HG03064 (cell line): ENCODE measurements around the gene LILRA2.
"Not testable (repeated sequence)": the region's sequence is repeated elsewhere in the genome, so short reads cannot be mapped to it uniquely, and the experiment has no call there.

Experiments
- ATAC-seq: cut with Tn5 transposase; IDR thresholded peaks from one replicate; pipeline ENCODE4 v1.9.1; 2021; ENCODE audit warnings: low read depth; ENCODE audit not compliant: unreplicated experiment

LILRA2 gene

DNA sequence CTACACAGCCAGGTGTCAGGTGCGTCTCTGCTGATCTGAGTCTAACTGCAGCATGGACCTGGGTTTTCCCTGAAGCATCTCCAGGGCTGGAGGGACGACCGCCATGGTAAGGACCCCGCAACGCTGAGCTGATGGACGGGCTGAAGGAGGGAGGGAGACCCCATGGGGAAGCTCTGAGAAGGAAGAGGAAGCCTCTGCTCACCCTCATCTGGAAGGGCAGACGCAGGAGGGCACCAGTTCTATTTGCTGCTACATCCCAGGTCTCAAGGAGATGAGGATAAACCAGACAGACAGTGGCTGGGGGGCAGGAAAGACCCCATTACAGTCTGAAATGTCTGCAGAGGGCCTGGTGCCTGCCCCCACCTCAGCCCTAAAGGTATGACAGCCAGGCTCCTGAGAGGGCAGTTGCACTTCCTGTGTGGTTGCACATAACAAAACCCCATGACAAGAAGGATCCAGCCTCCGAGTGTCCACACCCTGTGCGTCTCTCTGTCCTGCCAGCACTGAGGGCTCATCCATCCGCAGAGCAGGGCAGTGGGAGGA lies at the start of gene LILRA2:
TSS of gene LILRA2 (plus strand) at position 461 of the 543 bp plus-strand sequence. CDS start 89 bp downstream, outside the sequence.
- no peak for ATAC-seq

DNA sequence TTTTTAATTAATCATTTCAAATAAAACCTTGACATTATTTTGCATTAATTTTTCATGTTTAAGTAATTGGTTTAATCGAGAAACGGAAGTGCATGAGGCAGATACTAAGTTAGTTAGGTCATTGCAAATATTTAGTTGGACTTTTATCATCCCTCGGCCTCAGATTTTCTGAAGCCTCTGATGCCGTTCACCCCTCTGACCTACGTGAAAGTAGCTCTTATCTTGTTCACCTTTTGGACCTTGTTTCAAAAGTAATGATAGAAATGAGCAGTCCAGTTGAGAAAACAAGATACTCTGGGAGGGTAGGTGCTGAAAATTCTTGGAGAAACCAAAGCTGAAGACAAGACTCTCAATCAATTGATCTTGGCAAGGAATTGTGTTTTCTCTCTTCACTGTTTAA lies 48.0 kb upstream of the LILRA2 start:
- no peak for ATAC-seq

DNA sequence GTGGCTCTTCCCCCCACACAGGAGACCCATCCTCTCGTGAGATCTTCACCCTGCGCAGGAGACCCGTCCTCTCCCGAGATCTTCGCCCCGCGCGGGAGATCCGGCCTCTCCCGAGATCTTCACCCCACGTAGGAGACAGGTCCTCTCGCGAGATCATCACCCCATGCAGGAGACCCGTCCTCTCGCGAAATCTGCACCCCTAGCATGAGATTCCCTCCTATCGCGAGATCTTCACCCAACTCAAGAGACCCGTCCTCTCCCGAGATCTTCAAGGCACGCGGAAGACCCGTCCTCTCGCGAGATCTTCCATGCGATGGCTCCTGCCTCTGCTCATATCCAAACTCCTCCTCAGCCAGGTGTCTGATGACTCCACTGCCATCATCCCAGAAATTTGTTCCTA lies 46.6 kb upstream of the LILRA2 start:
- ATAC-seq, result no peak

DNA sequence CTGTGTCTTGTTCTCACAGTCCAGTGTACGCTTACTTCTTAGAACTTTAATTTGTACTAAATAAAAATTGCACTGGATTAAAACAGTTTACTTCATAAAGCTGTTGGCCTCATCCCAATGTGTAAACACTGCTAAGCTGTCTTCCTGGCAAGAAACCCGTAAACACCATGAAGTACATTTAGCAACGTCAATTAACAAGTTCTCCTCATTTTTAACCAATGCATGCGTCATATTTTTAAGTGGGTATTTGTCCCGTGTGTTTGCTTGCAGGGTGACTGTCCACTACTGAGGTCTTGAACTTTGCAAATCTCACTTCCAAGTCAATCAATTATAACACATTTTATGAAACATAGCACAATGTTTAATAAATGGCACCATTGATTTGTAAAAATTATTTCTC lies 42.7 kb upstream of the LILRA2 start:
- ATAC-seq, result no peak

DNA sequence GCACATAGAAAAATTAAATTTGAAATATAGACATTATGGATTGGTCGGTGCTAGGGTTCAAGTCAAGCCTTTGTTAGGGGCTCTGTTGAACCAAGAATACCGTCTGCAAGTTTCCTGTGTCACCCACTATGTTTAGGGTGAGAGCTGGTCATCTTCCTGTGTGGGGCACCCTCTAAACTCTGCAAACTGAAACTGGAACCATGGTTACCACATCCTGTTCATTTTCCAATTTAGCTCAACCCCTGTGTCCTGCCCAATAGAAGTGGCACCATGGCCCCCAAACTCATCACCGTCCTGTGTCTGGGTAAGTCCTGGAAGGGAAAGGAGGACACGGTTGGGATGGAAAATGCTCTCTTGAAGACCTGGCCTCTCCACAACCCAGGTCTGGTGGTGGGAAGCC lies 41.1 kb upstream of the LILRA2 start:
- ATAC-seq, result no peak

DNA sequence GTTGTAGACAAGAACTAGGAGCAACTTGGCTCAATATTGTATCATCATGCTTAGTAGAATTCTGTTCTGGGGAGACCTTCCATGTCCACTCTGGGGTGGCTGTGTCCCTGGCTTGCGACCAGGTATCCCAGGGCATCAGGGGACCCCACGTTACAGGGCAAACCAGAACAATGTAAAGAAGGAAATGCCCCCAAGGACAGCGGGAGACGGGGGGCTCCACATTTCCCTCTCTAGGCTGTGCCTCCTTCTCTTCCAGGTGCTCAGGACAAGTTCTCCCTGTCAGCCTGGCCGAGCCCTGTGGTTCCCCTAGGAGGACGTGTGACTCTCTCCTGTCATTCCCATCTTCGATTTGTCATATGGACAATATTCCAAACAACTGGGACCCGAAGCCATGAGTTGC lies 40.1 kb upstream of the LILRA2 start:
- no peak for ATAC-seq

DNA sequence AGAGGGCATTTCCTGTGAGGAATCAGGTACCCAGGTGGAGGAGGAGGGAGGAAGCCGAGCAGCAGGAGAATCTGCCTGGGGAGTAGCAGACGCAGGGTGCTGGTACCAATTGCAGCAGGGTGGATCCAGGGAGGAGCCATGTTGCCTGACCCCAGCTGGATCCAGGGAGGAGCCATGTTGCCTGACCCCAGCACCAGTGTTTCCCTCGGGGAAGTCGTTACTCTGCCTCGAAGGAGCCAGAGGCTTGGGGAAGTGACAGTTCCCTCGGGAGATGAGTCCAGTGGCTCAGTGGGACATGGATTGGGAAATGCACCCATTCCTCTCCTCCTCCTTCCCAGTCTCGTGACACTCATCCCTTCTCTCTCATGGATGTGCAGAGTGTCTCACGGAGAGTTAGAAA lies 39.4 kb upstream of the LILRA2 start:
- no peak for ATAC-seq

DNA sequence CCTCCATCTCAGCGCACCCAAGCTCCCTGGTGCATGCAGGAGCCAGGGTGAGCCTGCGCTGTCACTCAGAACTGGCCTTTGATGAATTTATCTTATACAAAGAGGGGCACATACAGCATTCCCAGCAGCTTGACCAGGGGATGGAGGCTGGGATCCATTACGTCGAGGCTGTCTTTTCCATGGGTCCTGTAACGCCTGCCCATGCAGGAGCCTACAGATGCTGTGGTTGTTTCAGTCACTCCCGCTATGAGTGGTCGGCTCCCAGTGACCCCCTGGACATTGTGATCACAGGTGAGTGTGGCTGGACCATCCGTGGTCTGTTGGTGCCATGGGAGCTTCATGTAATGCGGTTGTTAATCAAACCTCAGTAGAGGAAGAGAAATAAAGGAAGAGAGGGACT lies 38.0 kb upstream of the LILRA2 start:
- no peak for ATAC-seq

DNA sequence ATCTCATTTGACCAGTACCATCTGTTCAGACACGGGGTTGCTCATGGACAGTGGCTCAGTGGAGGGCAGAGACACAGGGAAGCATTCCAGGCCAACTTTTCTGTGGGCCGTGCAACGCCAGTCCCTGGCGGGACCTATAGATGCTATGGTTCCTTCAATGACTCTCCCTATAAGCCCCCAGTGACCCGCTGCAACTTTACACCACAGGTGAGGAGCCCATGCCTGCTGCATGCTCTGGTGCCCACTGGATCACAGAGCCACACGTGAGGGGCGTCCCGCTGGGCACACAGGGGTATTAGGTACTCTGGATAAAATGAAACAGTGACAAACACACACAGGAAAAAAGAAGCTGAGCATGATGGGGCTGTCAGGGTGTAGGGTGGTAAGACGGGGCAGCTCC lies 36.6 kb upstream of the LILRA2 start:
- no peak for ATAC-seq

DNA sequence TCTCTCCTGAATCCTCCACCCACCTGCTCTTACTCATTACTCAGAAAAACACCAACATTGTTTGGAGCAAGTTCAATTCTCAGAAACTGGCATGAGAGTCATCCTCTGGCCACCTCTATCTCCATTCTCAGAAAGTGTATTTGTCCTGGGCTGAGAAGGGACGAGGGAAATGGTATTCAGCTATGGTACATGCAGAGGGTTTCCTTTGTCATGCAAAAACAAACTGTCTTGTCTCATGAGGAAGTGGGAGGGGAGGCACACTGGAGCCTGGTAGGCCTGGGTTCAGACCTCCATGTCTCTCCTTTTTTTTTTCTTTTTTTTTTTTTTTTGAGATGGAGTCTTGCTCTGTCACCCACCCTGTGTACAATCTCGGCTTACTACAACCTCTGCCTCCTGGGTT lies 31.9 kb upstream of the LILRA2 start:
- ATAC-seq, result no peak

DNA sequence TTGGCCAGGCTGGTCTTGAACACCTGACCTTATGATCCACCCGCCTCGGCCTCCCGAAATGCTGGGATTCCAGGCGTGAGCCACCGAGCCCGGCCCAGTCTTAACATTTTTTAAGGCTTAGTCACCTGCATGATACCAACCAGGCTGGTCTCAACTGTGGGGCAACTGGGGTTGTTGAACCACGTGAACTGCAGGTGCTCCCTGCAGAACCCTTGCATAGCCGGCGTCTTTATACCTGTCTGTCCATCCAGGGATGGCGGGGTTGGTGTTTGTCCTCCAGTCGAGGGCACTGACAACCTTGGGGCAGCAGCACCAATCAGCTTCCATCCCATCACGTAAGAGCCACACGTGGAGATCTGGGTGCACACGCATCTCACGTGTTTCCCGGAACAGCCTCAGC lies 24.8 kb upstream of the LILRA2 start:
- no peak for ATAC-seq

DNA sequence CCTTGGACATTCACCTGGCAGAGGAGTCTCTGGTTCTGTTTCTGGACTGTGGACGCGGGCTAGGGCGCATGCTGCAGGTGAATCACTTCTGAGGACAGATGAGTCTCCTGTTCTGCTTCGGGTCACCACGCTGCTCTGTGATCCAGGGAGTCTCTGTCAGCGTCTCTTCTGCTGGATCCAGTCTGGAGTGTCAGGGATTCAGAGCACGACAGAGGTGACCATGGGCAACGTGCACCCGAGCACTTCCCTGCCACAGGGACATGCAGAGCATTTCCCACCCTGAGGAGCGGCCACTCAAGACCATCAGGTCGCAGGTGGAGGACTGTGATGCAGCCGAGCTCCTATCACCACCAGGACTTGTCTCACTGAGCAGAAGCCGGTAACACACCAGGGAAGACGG lies 24.4 kb upstream of the LILRA2 start:
- no peak for ATAC-seq

DNA sequence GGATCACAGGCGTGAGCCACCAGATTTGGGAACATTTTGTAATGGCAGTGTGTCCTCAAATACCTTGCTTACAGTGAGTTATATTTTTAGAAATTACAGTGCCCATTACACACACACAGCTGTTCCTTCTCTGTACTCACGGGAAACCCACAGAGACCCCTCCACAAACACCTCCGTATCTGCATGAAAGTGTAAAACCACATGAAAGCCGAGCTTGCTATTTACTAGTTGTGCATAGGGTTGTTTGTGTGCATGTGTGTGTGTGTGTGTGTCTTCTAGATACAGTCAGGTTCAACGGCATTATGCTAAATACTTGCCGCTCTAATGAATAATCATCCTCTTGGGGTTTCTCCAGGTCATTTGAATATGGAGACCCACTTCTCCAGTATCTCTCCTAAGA lies 22.3 kb upstream of the LILRA2 start:
- no peak for ATAC-seq

DNA sequence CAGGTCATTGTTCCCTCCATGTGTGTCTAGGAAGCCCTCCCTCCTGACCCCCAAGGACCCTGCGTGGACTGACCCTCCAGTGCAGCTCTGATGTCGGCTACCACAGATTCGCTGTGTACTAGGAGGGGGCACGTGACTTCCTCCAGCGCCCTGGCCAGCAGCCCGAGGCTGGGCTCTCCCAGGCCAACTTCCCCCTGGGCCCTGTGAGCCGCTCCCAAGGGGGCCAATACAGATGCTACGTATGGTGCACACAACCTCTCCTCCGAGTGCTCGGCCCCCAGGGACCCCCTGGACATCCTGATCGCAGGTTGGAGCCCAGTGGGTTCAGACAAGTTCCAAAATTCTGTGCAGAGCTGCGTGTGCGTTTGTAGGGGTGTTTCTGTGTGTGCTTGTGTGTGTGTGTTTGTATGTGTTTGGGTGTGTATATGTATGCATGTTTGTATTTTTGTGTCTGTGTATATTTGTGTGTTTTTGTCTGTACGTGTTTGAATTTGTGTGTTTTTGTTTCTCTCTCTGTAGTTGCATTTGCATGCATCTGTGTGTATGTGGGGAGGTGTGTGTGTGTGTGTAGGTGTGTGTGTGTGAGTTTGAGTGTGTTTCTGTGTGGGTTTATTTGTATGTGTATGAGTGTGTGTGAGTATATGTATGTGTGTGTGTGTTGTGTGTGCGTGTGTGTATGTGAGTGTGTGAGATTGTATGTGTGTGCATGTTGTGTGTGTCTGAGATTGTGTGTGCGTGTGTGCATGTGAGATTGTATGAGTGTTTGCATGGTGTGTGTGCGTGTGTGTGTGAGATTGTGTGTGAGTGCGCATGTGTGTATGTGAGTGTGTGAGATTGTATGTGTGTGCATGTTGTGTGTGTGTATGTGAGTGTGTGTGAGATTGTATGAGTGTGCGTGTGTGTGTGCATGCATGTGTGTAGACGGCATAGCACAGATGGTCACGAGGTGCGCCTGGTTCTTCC lies 21.4 kb upstream of the LILRA2 start:
- no peak for ATAC-seq

DNA sequence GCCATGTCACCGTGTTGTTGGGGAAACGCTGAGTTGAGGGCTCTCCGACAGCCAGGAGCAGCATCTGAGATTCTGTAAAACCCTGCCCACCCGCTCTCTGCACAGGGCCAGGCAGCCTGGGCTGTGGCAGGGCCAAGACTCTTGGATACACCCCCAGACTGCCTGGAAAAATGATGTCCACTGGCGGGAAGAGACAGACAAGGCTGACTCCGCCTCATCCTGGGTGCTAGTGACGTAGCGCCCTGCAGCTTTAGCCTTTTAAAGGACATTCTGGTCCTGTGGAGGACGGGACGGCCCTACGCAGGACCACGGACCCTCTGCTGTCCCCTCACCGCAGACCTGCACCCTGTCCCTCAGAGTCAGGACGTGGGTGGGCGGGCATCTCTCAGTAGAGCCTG lies 20.7 kb upstream of the LILRA2 start:
- no peak for ATAC-seq

DNA sequence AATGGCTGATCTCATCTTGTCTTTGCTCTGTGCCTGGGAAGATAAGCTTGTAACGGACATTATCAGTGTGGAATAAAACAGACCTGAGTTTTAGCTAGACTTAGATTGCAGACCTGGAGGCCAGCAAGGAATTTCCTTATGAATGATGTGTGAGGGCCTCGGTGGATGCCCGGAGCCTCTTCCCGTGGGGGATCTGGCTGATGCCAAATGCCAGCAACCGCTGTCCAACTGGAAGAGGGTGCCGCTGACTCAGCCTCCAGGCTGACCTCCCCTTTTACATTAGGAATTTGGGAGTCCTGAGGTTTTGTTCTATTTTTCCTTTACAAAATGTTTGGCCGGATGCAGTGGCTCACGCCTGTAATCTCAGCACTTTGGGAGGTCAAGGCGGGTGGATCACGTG lies 19.6 kb upstream of the LILRA2 start:
- ATAC-seq, result no peak

DNA sequence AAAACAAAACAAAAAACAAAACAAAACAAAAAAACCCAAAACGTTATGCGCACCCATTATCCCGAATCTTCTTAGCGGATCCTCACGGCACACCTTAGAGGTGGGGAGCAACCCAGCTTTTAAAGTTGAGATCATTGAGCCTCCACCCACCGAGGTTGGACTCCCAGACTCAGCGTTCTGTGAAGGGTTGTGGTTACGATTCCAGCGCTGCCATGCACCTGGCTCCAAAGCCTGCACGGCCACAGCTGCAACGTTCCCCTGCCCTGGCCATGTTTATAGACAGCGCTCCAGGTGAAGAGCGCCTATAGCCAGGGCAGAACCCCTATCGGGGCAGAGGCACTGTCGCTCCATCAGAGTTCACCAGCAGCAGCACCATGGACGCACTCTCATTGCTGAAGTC lies 18.7 kb upstream of the LILRA2 start:
- no peak for ATAC-seq

DNA sequence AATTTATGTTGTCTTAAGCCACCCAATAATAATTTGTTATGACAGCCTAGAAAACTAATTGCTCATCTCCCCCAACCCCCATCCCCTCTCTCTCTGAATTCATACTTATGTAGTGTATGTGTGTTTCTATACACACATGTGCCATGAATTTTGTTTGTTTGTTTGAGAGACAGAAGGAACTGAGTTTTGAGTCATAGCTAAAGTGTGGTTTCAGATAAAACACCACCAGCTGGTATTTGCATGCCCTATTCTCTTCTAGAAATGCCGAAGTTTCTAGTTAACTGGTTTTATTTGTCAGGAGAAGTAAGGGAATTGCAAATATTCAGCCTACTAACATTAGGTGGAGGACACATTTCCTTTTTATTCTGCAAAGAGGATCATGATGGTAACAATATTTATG lies 17.4 kb upstream of the LILRA2 start:
- ATAC-seq, result no peak

DNA sequence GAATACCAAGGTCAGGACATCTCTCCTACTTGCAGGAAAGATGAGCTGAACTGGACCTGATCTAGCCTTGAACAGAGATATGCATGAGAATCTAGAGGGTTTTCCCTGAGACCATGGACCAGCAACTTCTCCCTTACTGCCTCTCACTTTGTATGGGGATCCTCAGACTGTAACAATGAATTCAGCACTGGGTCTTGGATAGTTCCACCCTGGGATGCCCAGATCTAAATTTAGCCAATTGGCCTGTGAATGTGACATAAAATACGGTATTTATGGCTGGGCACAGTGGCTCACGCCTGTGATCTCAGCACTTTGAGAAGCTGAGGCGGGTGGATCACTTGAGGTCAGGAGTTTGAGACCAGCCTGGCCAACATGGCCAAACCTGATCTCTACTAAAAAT lies 15.3 kb upstream of the LILRA2 start:
- no peak for ATAC-seq

DNA sequence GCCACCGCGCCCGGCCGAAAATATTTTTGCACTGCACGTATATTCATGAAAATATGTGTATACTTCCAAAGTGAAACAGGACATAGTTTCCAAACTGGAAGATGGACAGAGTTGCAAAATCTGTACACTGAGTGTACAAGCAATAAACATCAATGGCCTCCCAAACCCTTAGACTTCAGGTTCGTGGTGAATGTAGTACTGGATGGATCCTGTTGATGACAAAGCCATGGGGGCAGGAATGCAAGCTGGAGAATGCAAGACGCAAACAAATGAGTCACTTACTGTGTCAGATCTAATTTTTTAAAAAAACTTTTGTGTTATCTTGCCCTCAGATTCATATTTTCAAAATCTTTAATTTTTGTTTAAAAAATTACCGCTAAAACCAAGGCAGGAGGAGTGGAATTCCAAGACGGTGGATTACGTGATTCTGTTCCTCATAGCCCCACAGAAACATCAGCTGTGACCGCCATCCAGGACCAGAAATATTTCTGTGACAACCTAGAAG lies 12.7 kb upstream of the LILRA2 start:
- ATAC-seq, result no peak

DNA sequence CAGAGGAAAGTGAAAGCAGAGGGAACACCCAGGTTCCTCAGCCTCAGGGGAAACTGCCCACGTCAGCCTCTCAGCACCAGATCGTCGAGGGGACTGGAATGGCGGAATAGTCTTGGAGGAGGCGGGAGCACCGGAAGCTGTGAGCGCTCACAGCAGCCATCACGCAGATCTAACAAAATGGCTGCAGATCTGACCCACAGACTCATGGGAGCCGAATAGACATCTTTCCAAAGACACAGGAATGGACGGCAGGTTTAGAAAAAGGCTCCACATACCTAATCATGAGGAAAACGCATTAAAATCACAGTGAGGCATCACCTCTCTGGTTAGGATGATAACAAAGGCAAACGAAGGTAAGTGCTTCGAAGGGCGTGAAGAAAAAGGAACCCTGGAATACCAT lies 11.8 kb upstream of the LILRA2 start:
- no peak for ATAC-seq

DNA sequence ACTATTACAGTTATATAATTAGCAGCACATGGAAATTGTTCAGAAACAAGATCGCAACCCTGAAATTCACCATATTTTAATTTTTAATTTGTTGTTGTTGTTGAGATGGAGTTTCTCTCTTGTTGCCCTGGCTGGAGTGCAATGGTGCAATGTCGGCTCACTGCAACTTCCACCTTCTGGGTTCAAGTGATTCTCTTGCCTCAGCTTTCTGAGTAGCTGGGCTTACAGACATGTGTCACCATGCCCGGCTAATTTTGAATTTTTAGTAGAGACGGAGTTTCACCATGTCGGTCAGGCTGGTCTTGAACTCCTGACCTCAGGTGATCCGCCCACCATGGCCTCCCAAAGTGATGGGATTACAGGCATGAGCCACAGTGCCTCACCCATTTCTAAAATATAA lies 10.4 kb upstream of the LILRA2 start:
- not testable (repeated sequence) for ATAC-seq
